GM10266 (cell line): ENCODE measurements around the gene SHROOM1.

ENCODE experiments used
- DNase-seq: peaks from one replicate; pipeline ENCODE4 v3.0.0; 2012; ENCODE audit errors: extremely low spot score
- CTCF ChIP-seq: IDR thresholded peaks from 2 replicates; pipeline ENCODE4 v1.5.1; 2012; ENCODE audit warnings: mild to moderate bottlenecking, low read depth; ENCODE audit not compliant: control insufficient read depth, insufficient read depth; ENCODE audit errors: missing control alignments

SHROOM1 gene

GRCh38 chr5:132831095-132831860, 831 bp upstream of the SHROOM1 start:
- no peak for DNase-seq
- TF ChIP-seq CTCF = no peak

GRCh38 chr5:132829742-132830435, 558 bp downstream of the SHROOM1 start:
- TF ChIP-seq CTCF = peak; percentile 91
- DNase-seq = peak; percentile 95

- no peak for DNase-seq
- no peak for TF ChIP-seq CTCF
Measured at GRCh38 chr5:132828846-132829494, 1.5 kb downstream of the SHROOM1 start.

GRCh38 chr5:132827943-132828673, 2.3 kb downstream of the SHROOM1 start:
- no peak for DNase-seq
- TF ChIP-seq CTCF = no peak

GRCh38 chr5:132826424-132827082, 3.9 kb downstream of the SHROOM1 start:
- no peak for DNase-seq

More at GRCh38 chr5:132826424-132827082, 3.9 kb downstream of the SHROOM1 start:
- no peak for TF ChIP-seq CTCF
